Thyroid gland (tissue), 4 donors: ENCODE data around the gene SLC35A4.

ENCODE experiments used
- POLR2A ChIP-seq, 2 donors: fragments of 450-650 bp; IDR thresholded peaks; one replicate each; pipeline ENCODE4 v1.6.1; 2017; ENCODE audit warnings: antibody characterized with exemption in 2 of 2, mild to moderate bottlenecking in 2 of 2, moderate library complexity in 1 of 2
- TF ChIP-seq, protein P1 (sequence below), 6 experiments: fragments of 200-600 bp in 3 of 6; fragments of 450-650 bp in 3 of 6; sonication (generic) in 3 of 6; IDR thresholded peaks; one replicate each; pipeline ENCODE4 v1.5.1; 2016 to 2019; ENCODE audit warnings: antibody characterized with exemption in 6 of 6, mild to moderate bottlenecking in 2 of 6, inconsistent platforms in 1 of 6, moderate library complexity in 1 of 6

GRCh38 chr5:140565024-140565779 is 574 bp downstream of the SLC35A4 start:
- TF ChIP-seq, protein P1, sequence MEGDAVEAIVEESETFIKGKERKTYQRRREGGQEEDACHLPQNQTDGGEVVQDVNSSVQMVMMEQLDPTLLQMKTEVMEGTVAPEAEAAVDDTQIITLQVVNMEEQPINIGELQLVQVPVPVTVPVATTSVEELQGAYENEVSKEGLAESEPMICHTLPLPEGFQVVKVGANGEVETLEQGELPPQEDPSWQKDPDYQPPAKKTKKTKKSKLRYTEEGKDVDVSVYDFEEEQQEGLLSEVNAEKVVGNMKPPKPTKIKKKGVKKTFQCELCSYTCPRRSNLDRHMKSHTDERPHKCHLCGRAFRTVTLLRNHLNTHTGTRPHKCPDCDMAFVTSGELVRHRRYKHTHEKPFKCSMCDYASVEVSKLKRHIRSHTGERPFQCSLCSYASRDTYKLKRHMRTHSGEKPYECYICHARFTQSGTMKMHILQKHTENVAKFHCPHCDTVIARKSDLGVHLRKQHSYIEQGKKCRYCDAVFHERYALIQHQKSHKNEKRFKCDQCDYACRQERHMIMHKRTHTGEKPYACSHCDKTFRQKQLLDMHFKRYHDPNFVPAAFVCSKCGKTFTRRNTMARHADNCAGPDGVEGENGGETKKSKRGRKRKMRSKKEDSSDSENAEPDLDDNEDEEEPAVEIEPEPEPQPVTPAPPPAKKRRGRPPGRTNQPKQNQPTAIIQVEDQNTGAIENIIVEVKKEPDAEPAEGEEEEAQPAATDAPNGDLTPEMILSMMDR (IDR thresholded peaks at IDR 0.05), result no peak
- TF ChIP-seq POLR2A (IDR thresholded peaks at IDR 0.05), result no peak
